ENCODE data around the gene OSBPL1A.
"Not testable (repeated sequence)": the region's sequence is repeated elsewhere in the genome, so short reads cannot be mapped to it uniquely, and the experiment has no call there.

The OSBPL1A gene

GRCh38 chr18:24397131-24397693 lies 412 bp downstream of the OSBPL1A start:
- DNase-seq (ENCODE audit: low read depth) = no peak

GRCh38 chr18:24396082-24396633 lies 1.5 kb downstream of the OSBPL1A start:
- no peak for DNase-seq (ENCODE audit: low read depth)

GRCh38 chr18:24395049-24395795 lies 2.4 kb downstream of the OSBPL1A start:
- DNase-seq (ENCODE audit: low read depth) = no peak

- no peak for DNase-seq (ENCODE audit: low read depth)
Measured at GRCh38 chr18:24388957-24389356, 8.7 kb downstream of the OSBPL1A start.

- no peak for DNase-seq (ENCODE audit: low read depth)
Measured at GRCh38 chr18:24386681-24387080, 10.9 kb downstream of the OSBPL1A start.

- DNase-seq (ENCODE audit: low read depth) = no peak
Measured at GRCh38 chr18:24381126-24381525, 16.5 kb downstream of the OSBPL1A start.

GRCh38 chr18:24380163-24380747 lies 17.4 kb downstream of the OSBPL1A start:
- DNase-seq (ENCODE audit: low read depth) = no peak

GRCh38 chr18:24378598-24378997 lies 19.0 kb downstream of the OSBPL1A start:
- no peak for DNase-seq (ENCODE audit: low read depth)

- not testable (repeated sequence) for DNase-seq (ENCODE audit: low read depth)
Measured at GRCh38 chr18:24376531-24376930, 21.1 kb downstream of the OSBPL1A start.

- no peak for DNase-seq (ENCODE audit: low read depth)
Measured at GRCh38 chr18:24373328-24373727, 24.3 kb downstream of the OSBPL1A start.

GRCh38 chr18:24372279-24372872 lies 25.2 kb downstream of the OSBPL1A start:
- no peak for DNase-seq (ENCODE audit: low read depth)

- DNase-seq (ENCODE audit: low read depth) = no peak
Measured at GRCh38 chr18:24370120-24370519, 27.5 kb downstream of the OSBPL1A start.

- DNase-seq (ENCODE audit: low read depth) = no peak
Measured at GRCh38 chr18:24369426-24369825, 28.2 kb downstream of the OSBPL1A start.

GRCh38 chr18:24368749-24369148 lies 28.9 kb downstream of the OSBPL1A start:
- DNase-seq (ENCODE audit: low read depth) = no peak

GRCh38 chr18:24366328-24366727 lies 31.3 kb downstream of the OSBPL1A start:
- DNase-seq (ENCODE audit: low read depth) = no peak

- DNase-seq (ENCODE audit: low read depth) = no peak
Measured at GRCh38 chr18:24364177-24364576, 33.4 kb downstream of the OSBPL1A start.

- no peak for DNase-seq (ENCODE audit: low read depth)
Measured at GRCh38 chr18:24362757-24363156, 34.9 kb downstream of the OSBPL1A start.

- DNase-seq (ENCODE audit: low read depth) = not testable (repeated sequence)
Measured at GRCh38 chr18:24359787-24360530, 37.7 kb downstream of the OSBPL1A start.

GRCh38 chr18:24354278-24354677 lies 43.3 kb downstream of the OSBPL1A start:
- DNase-seq (ENCODE audit: low read depth) = no peak

- no peak for DNase-seq (ENCODE audit: low read depth)
Measured at GRCh38 chr18:24346254-24346653, 51.4 kb downstream of the OSBPL1A start.

GRCh38 chr18:24344509-24344908 lies 53.1 kb downstream of the OSBPL1A start:
- DNase-seq (ENCODE audit: low read depth) = no peak

GRCh38 chr18:24342347-24342746 lies 55.3 kb downstream of the OSBPL1A start:
- DNase-seq (ENCODE audit: low read depth) = no peak
